HEK293T (cell line): Measurements from ENCODE around the gene HLCS.

Experiments used
- FOXK2 ChIP-seq: fragments of 450-650 bp; IDR thresholded peaks from 2 replicates; pipeline ENCODE4 v1.6.1; 2016; ENCODE audit warnings: mild to moderate bottlenecking
- L3MBTL2 ChIP-seq: fragments of 450-650 bp; conservative IDR thresholded peaks from 2 replicates; pipeline ENCODE4 v1.6.1; 2016; ENCODE audit warnings: mild to moderate bottlenecking
- LEF1 ChIP-seq: fragments of 450-650 bp; IDR thresholded peaks from 2 replicates; pipeline ENCODE4 v1.6.1; 2017; ENCODE audit warnings: mild to moderate bottlenecking, borderline replicate concordance
- SP1 ChIP-seq: fragments of 450-650 bp; IDR thresholded peaks from 2 replicates; pipeline ENCODE4 v1.6.1; 2017
- SUZ12 ChIP-seq: fragments of 450-650 bp; IDR thresholded peaks from 2 replicates; pipeline ENCODE4 v1.6.1; 2016; ENCODE audit warnings: mild to moderate bottlenecking
- TARDBP ChIP-seq: fragments of 450-650 bp; IDR thresholded peaks from 2 replicates; pipeline ENCODE4 v1.6.1; 2016

- no peak for TF ChIP-seq TARDBP
- TF ChIP-seq SP1 = no peak
- TF ChIP-seq SUZ12 = no peak
- TF ChIP-seq L3MBTL2 = no peak
- TF ChIP-seq LEF1 = no peak
- no peak for TF ChIP-seq FOXK2
Measured at GRCh38 chr21:36722370-36723368, 243.8 kb downstream of the HLCS start.
